ENCODE data around the gene ARF3. TPM values are rescaled to one million over a fixed set of nuclear protein-coding genes. Genes with fewer than 3 reads are reported as not detected.
"Not testable (repeated sequence)": the region's sequence is repeated elsewhere in the genome, so short reads cannot be mapped to it uniquely, and the experiment has no call there.

The ARF3 gene
- polyA plus RNA-seq, 4 donors = 37.3 to 104 (median 67.4) TPM

DNA sequence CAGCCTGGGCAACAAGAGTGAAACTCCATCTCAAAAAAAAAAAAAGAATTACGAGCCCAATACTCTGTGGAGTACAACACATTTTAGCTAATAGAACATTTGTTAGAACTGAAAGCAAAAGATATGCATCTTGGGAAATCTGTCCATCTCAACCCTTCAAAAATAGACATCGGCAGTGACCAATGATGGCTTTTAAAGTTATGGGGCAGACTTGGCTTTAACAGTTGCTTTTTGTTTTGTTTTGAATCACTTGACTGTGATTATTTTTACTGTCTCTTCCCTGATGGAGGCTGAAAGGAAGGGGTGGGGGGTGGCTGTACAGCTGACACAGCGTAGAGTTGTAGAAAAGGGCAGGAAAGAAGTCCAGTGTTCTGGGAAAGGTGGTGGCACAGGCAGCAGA, 34.2 kb downstream of the ARF3 start:
- Histone ChIP-seq H3K4me1 (ENCODE audit: control insufficient read depth in 3 of 3, insufficient read depth in 2 of 3, low read depth in 1 of 3, low read length in 2 of 3) (peaks cover 0 to 8% (median 3%) of the 10 kb centered on the region in 3 donors), H3K36me3 (ENCODE audit: control insufficient read depth in 3 of 3, insufficient read depth in 2 of 3, low read depth in 1 of 3, low read length in 3 of 3) (peaks cover 0 to 20% (median 3%) of the 10 kb centered on the region in 3 donors), H3K27ac (ENCODE audit: low read depth in 1 of 3, low read length in 2 of 3) (no peak overlapping the region), H3K4me3 (ENCODE audit: low read depth in 1 of 3, low read length in 3 of 3) (no peak overlapping the region), H3K27me3 (ENCODE audit: control insufficient read depth in 3 of 3, insufficient read depth in 3 of 3, low read length in 3 of 3) (no peaks in the 10 kb centered on the region), H3K9me3 (ENCODE audit: control insufficient read depth in 2 of 2, insufficient read depth in 1 of 2, low read depth in 1 of 2, low read length in 1 of 2) (no peaks in the 10 kb centered on the region)
- DNase-seq = no peak
- 85 to 97% (median 94%) methylated on average over 3 of the region's 3 CpGs for WGBS, 3 donors
- no peak for FAIRE-seq

DNA sequence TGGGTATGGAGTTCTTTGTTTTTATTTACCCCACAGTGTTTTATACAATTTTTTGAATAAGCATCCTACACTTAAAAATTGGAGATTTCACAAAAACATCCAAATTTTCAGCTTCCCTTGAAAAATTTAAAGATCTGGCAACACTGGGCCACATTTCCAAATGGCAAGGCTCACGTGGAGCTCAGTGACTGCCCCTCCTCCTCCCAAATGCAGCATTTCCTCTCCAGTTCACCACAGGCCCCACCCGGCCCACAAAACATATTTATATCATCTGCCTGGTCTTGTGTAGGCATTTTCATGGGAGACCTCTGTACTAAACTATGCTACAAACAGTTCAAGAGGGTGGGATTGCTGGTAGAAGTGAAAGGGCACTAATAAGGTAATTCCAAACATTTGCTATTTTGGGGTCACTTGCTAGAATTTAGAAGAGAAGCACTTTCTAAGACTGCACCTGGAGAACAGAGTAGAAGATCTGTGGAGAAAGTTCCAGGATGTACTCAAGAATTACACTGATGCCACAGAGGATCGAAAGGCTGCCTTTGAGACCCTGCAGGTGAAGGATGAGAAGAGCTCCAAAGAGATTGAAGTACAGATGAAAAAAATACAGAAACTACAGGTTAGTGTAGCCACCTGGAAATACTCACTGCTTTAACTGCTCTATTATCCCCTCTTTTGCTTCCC, 39.3 kb downstream of the ARF3 start:
- DNase-seq (peak in 1 of 2 donors; percentile 36), FAIRE-seq (no peak)
- H3K36me3 ChIP-seq (ENCODE audit: control insufficient read depth in 3 of 3, insufficient read depth in 2 of 3, low read depth in 1 of 3, low read length in 3 of 3) = peaks cover 0 to 12% (median 0%) of the 10 kb centered on the region in 3 donors
- H3K27ac ChIP-seq (ENCODE audit: low read depth in 1 of 3, low read length in 2 of 3) = no peak overlapping the region
- no peaks in the 10 kb centered on the region for H3K4me1 ChIP-seq (ENCODE audit: control insufficient read depth in 3 of 3, insufficient read depth in 2 of 3, low read depth in 1 of 3, low read length in 2 of 3)
- no peak overlapping the region for H3K4me3 ChIP-seq (ENCODE audit: low read depth in 1 of 3, low read length in 3 of 3)
- no peaks in the 10 kb centered on the region for H3K27me3 ChIP-seq (ENCODE audit: control insufficient read depth in 3 of 3, insufficient read depth in 3 of 3, low read length in 3 of 3)
- WGBS, 3 donors = 46 to 69% (median 56%) methylated on average over 3 of the region's 3 CpGs
- H3K9me3 ChIP-seq (ENCODE audit: control insufficient read depth in 2 of 2, insufficient read depth in 1 of 2, low read depth in 1 of 2, low read length in 1 of 2) = no peaks in the 10 kb centered on the region

DNA sequence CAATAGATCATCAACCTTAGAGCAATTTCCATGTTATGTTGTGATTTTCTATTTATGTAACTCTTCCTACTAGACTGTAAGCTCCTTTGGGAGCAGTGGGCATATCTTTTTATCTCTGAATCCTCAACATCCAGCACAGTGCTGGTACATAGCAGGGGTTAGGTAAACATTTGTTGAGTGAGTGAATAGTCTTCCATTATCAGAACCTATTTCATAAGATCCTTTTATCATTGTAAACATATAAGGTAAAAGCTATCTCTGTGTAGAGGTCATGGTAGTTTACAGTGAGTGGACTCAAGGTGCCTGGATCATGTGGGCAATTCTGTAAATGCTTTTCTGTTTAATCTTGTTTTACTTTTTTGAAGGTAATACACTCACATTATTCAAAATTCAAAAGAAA, 47.1 kb downstream of the ARF3 start:
- Histone ChIP-seq H3K4me1 (ENCODE audit: control insufficient read depth in 3 of 3, insufficient read depth in 2 of 3, low read depth in 1 of 3, low read length in 2 of 3) (peaks cover 0 to 23% (median 0%) of the 10 kb centered on the region in 3 donors), H3K27ac (ENCODE audit: low read depth in 1 of 3, low read length in 2 of 3) (no peak overlapping the region), H3K27me3 (ENCODE audit: control insufficient read depth in 3 of 3, insufficient read depth in 3 of 3, low read length in 3 of 3) (no peaks in the 10 kb centered on the region), H3K36me3 (ENCODE audit: control insufficient read depth in 3 of 3, insufficient read depth in 2 of 3, low read depth in 1 of 3, low read length in 3 of 3) (peaks cover 0 to 2% (median 0%) of the 10 kb centered on the region in 3 donors), H3K4me3 (ENCODE audit: low read depth in 1 of 3, low read length in 3 of 3) (no peak overlapping the region), H3K9me3 (ENCODE audit: control insufficient read depth in 2 of 2, insufficient read depth in 1 of 2, low read depth in 1 of 2, low read length in 1 of 2) (no peaks in the 10 kb centered on the region)
- FAIRE-seq = no peak
- peak in 1 of 2 donors; percentile 41 for DNase-seq

DNA sequence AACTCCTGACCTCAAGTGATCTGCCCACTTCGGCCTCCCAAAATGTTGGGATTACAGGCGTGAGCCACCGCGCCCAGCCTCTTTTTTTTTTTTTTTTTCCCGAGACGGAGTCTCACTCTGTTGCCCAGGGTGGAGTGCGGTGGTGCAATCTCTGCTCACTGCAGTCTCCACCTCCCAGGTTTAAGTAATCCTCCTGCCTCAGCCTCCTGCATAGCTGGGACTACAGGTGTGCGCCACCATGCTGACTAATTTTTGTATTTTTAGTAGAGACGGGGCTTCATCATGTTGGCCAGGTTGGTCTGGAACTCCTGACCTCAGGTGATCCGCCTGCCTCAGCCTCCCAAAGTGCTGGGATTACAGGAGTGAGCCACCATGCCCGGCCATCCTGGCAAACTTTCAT, 47.6 kb downstream of the ARF3 start:
- H3K4me3 ChIP-seq (ENCODE audit: low read depth in 1 of 3, low read length in 3 of 3); H3K27ac ChIP-seq (ENCODE audit: low read depth in 1 of 3, low read length in 2 of 3); H3K9me3 ChIP-seq (ENCODE audit: control insufficient read depth in 2 of 2, insufficient read depth in 1 of 2, low read depth in 1 of 2, low read length in 1 of 2); DNase-seq; H3K36me3 ChIP-seq (ENCODE audit: control insufficient read depth in 3 of 3, insufficient read depth in 2 of 3, low read depth in 1 of 3, low read length in 3 of 3); FAIRE-seq; H3K27me3 ChIP-seq (ENCODE audit: control insufficient read depth in 3 of 3, insufficient read depth in 3 of 3, low read length in 3 of 3): not testable (repeated sequence)
- peaks cover 0 to 23% (median 0%) of the 10 kb centered on the region in 3 donors for H3K4me1 ChIP-seq (ENCODE audit: control insufficient read depth in 3 of 3, insufficient read depth in 2 of 3, low read depth in 1 of 3, low read length in 2 of 3)
- 82 to 94% (median 89%) methylated on average over 7 to 11 of the region's 11 CpGs for WGBS, 3 donors

DNA sequence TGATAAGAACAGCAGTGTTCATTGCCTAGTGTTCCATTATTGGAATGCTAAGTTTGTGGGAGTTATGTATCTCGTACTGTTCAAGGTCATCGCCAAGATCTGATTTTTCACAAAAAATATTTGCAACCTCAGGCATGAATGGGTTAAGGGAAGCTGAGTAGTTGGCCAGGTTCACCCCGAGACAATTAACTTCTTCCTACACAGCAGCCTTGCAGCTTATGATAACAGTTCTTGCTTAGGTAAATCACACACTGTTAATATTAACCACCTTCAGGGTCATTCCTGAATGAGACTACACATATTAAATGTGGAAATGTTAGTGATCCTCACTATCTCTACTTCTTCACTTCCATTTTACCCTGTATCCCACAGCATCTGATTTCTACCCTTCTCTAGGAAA, 50.0 kb downstream of the ARF3 start:
- Histone ChIP-seq H3K27me3 (ENCODE audit: control insufficient read depth in 3 of 3, insufficient read depth in 3 of 3, low read length in 3 of 3) (no peaks in the 10 kb centered on the region), H3K27ac (ENCODE audit: low read depth in 1 of 3, low read length in 2 of 3) (peak overlapping the region in 1 of 3 donors; percentile 50), H3K36me3 (ENCODE audit: control insufficient read depth in 3 of 3, insufficient read depth in 2 of 3, low read depth in 1 of 3, low read length in 3 of 3) (no peaks in the 10 kb centered on the region), H3K4me3 (ENCODE audit: low read depth in 1 of 3, low read length in 3 of 3) (no peak overlapping the region), H3K9me3 (ENCODE audit: control insufficient read depth in 2 of 2, insufficient read depth in 1 of 2, low read depth in 1 of 2, low read length in 1 of 2) (no peaks in the 10 kb centered on the region), H3K4me1 (ENCODE audit: control insufficient read depth in 3 of 3, insufficient read depth in 2 of 3, low read depth in 1 of 3, low read length in 2 of 3) (peaks cover 0 to 31% (median 0%) of the 10 kb centered on the region in 3 donors)
- peak; percentile 69 for DNase-seq
- FAIRE-seq = no peak
- WGBS, 3 donors = 15 to 52% (median 20%) methylated on average over 3 of the region's 3 CpGs

DNA sequence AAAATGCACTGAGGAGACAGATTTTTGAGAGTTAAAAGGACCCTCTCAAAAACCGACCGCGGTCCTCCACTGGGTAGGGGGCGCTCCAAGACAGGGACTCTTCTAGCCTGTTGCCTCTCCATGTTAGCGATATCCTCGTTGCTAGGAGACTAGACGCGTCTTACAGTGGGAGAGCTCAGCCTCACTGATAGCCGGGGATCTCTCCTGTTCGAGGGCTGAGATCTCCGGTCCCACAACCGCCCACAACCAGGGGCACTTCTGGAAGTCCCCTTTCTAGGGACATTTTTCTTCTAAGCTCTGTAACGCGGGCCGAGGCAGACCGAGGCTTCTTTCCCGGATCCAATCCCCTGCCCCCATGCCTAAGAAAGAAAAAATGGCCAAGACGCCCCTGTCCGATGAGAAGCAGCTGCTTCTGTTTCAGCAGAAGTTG, 53.3 kb downstream of the ARF3 start:
- DNase-seq (peak; percentile 84 to 90), FAIRE-seq (no peak)
- Histone ChIP-seq H3K4me1 (ENCODE audit: control insufficient read depth in 3 of 3, insufficient read depth in 2 of 3, low read depth in 1 of 3, low read length in 2 of 3) (peaks cover 0 to 20% (median 0%) of the 10 kb centered on the region in 3 donors), H3K4me3 (ENCODE audit: low read depth in 1 of 3, low read length in 3 of 3) (peak overlapping the region in 2 of 3 donors; percentile 26 to 48), H3K27me3 (ENCODE audit: control insufficient read depth in 3 of 3, insufficient read depth in 3 of 3, low read length in 3 of 3) (no peaks in the 10 kb centered on the region), H3K36me3 (ENCODE audit: control insufficient read depth in 3 of 3, insufficient read depth in 2 of 3, low read depth in 1 of 3, low read length in 3 of 3) (no peaks in the 10 kb centered on the region), H3K27ac (ENCODE audit: low read depth in 1 of 3, low read length in 2 of 3) (no peak overlapping the region), H3K9me3 (ENCODE audit: control insufficient read depth in 2 of 2, insufficient read depth in 1 of 2, low read depth in 1 of 2, low read length in 1 of 2) (no peaks in the 10 kb centered on the region)
- 1 to 6% (median 3%) methylated on average over 19 of the region's 19 CpGs for WGBS, 3 donors

DNA sequence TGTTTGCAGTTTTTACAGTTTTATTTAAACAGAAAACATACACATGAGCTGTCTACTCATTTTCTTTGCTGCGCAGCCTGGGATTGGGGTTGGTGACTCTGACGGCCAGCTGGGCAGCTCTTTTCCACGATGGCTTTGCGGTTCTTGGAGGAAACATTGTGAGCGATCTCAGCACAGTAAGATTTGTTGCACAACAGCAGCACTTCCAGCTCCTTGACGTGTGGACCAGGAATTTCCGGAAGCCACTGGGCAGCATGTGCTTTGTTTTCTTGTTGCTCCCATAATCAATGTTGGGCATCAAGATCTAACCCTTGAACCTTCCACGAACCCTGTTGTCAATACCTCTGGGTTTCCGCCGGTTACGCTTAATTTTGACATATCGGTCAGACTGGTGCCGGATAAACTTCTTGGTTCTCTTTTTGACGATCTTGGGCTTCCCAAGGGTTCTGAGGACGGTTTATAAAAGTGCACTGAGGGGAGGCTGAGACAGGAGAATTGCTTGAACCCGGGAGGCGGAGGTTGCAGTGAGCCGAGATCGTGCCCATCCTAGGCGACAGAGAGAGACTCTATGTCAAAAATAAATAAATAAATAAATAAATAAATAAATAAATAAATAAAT, 53.8 kb downstream of the ARF3 start:
- no peak for FAIRE-seq
- no peaks in the 10 kb centered on the region for H3K27me3 ChIP-seq (ENCODE audit: control insufficient read depth in 3 of 3, insufficient read depth in 3 of 3, low read length in 3 of 3)
- peak overlapping the region in 1 of 3 donors; percentile 23 for H3K4me3 ChIP-seq (ENCODE audit: low read depth in 1 of 3, low read length in 3 of 3)
- no peak overlapping the region for H3K27ac ChIP-seq (ENCODE audit: low read depth in 1 of 3, low read length in 2 of 3)
- 43 to 58% (median 51%) methylated on average over 20 of the region's 20 CpGs for WGBS, 3 donors
- peaks cover 0 to 20% (median 0%) of the 10 kb centered on the region in 3 donors for H3K4me1 ChIP-seq (ENCODE audit: control insufficient read depth in 3 of 3, insufficient read depth in 2 of 3, low read depth in 1 of 3, low read length in 2 of 3)
- H3K9me3 ChIP-seq (ENCODE audit: control insufficient read depth in 2 of 2, insufficient read depth in 1 of 2, low read depth in 1 of 2, low read length in 1 of 2) = no peaks in the 10 kb centered on the region
- peak; percentile 30 to 67 for DNase-seq
- H3K36me3 ChIP-seq (ENCODE audit: control insufficient read depth in 3 of 3, insufficient read depth in 2 of 3, low read depth in 1 of 3, low read length in 3 of 3) = no peaks in the 10 kb centered on the region

DNA sequence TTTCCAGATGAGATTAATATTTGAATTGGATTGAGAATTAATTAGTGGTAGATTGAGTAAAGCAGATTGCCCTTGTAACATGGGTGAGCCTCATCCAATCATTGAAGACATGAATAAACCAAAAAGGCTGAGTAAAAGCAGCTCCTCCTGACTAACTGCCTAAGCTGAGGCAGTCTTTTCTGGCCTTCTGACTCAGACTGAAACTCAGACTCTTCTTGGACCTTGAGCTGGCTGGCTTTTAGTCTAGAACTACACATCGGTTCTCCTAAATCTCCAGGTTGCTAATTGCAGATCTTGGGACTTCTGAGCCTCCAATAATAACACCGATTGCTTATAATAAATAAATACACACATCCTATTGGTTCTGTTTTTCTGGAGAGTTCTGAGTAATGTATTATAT, 56.0 kb downstream of the ARF3 start:
- FAIRE-seq = no peak
- H3K9me3 ChIP-seq (ENCODE audit: control insufficient read depth in 2 of 2, insufficient read depth in 1 of 2, low read depth in 1 of 2, low read length in 1 of 2) = no peaks in the 10 kb centered on the region

More for the DNA sequence above, 56.0 kb downstream of the ARF3 start:
- H3K36me3 ChIP-seq (ENCODE audit: control insufficient read depth in 3 of 3, insufficient read depth in 2 of 3, low read depth in 1 of 3, low read length in 3 of 3) = no peaks in the 10 kb centered on the region
- DNase-seq = peak; percentile 34 to 41
- H3K4me1 ChIP-seq (ENCODE audit: control insufficient read depth in 3 of 3, insufficient read depth in 2 of 3, low read depth in 1 of 3, low read length in 2 of 3) = peaks cover 0 to 8% (median 0%) of the 10 kb centered on the region in 3 donors
- no peak overlapping the region for H3K27ac ChIP-seq (ENCODE audit: low read depth in 1 of 3, low read length in 2 of 3)
- 52 to 62% (median 52%) methylated on average over 2 of the region's 2 CpGs for WGBS, 3 donors
- H3K27me3 ChIP-seq (ENCODE audit: control insufficient read depth in 3 of 3, insufficient read depth in 3 of 3, low read length in 3 of 3) = no peaks in the 10 kb centered on the region
- H3K4me3 ChIP-seq (ENCODE audit: low read depth in 1 of 3, low read length in 3 of 3) = no peak overlapping the region

Data from small intestine (tissue), 7 donors.